HepG2 (cell line): Measurements from ENCODE around the gene PPP1R18. TPM values are rescaled to one million over a fixed set of nuclear protein-coding genes. Genes with fewer than 3 reads are reported as not detected.

ENCODE experiments used
- ATAC-seq: fragments of 200-7000 bp; cut with Tn5 transposase; 3 replicates; pipeline ENCODE4 v1.9.1; 2020; ENCODE audit warnings: mild to moderate bottlenecking, moderate library complexity
- BruUV-seq: library from RNA; stranded (reverse); fragments of 400-500 nt; replicated peaks from 2 replicates; lab custom pipeline; 2021; lab: Mats Ljungman, UMichigan
- CTCF ChIA-PET: fragments of 300-600 bp; formaldehyde crosslinking; extraction: SDS; loops from one replicate; lab custom pipeline; 2021; ENCODE audit warnings: low total read pairs, inconsistent platforms, low intra/inter-chr PET ratio; lab: Yijun Ruan, JAX
- POLR2A ChIA-PET: fragments of 350-600 bp; sonication (Branson Sonifier 250); formaldehyde crosslinking; loops from one replicate; lab custom pipeline; 2020; ENCODE audit warnings: antibody characterized with exemption, inconsistent platforms; lab: Yijun Ruan, JAX
- DNase-seq: peaks from one replicate; pipeline ENCODE4 v3.0.0-alpha.2; 2015; ENCODE audit warnings: low spot score
- FAIRE-seq: peaks from 3 replicates; lab custom pipeline; 2011; peaks lifted over from hg19 to GRCh38; lab: Jason Lieb, UNC
- H2AFZ ChIP-seq: one replicate; pipeline ENCODE4 v1.6.1; 2011; ENCODE audit warnings: low read length, inconsistent platforms
- H3K27ac ChIP-seq: fragments of 300-600 bp; 3 replicates; pipeline ENCODE4 v1.8.0; 2011; ENCODE audit warnings: mixed run types, mild to moderate bottlenecking, mixed read lengths, low read length, inconsistent platforms; ENCODE audit not compliant: insufficient read depth; ENCODE audit errors: extremely low read length
- H3K27me3 ChIP-seq, 2 experiments: fragments of 200-600 bp in 1 of 2; 2 replicates in 1 of 2; 3 replicates in 1 of 2; pipeline versions ENCODE4 v1.6.0 to v1.8.0; 2011; ENCODE audit warnings: low read length in 2 of 2, mild to moderate bottlenecking in 2 of 2, moderate library complexity in 2 of 2, inconsistent platforms in 1 of 2; ENCODE audit not compliant: insufficient read depth in 2 of 2, control insufficient read depth in 1 of 2
- H3K36me3 ChIP-seq, 2 experiments: fragments of 200-600 bp in 1 of 2; replicated peaks in 1 of 2; 2 replicates in 1 of 2; 3 replicates in 1 of 2; pipeline versions ENCODE4 v1.5.1 to v1.8.0; 2011; ENCODE audit warnings: low read length in 2 of 2, inconsistent platforms in 1 of 2; ENCODE audit not compliant: insufficient read depth in 2 of 2, control insufficient read depth in 1 of 2
- H3K4me1 ChIP-seq: 2 replicates; pipeline ENCODE4 v1.5.1; 2012; ENCODE audit warnings: low read length, inconsistent platforms; ENCODE audit not compliant: insufficient read depth
- H3K4me2 ChIP-seq: 2 replicates; pipeline ENCODE4 v1.6.0; 2011; ENCODE audit warnings: low read depth, low read length, inconsistent platforms
- H3K4me3 ChIP-seq, 3 experiments: fragments of 200-600 bp in 1 of 3; sonication (generic), shearing (Covaris generic) in 1 of 3; replicated peaks in 1 of 3; 2 replicates each; pipeline ENCODE4 v1.5.1; 2011 to 2016; ENCODE audit warnings: low read length in 3 of 3, inconsistent platforms in 2 of 3, low read depth in 2 of 3, mild to moderate bottlenecking in 2 of 3, control low read depth in 1 of 3, mixed read lengths in 1 of 3; ENCODE audit not compliant: insufficient read depth in 1 of 3
- H3K79me2 ChIP-seq: one replicate; pipeline ENCODE4 v1.6.1; 2011; ENCODE audit warnings: low read length, inconsistent platforms; ENCODE audit not compliant: insufficient read depth
- H3K9ac ChIP-seq: 2 replicates; pipeline ENCODE4 v1.6.0; 2011; ENCODE audit warnings: mild to moderate bottlenecking, low read depth, low read length, inconsistent platforms; ENCODE audit not compliant: insufficient read depth
- H3K9me3 ChIP-seq: 2 replicates; pipeline ENCODE4 v1.5.1; 2012; ENCODE audit warnings: mild to moderate bottlenecking, low read length
- H4K20me1 ChIP-seq: 2 replicates; pipeline ENCODE4 v1.6.0; 2011; ENCODE audit warnings: inconsistent platforms, mild to moderate bottlenecking, low read length, moderate library complexity; ENCODE audit not compliant: insufficient read depth
- AKNA ChIP-seq: sonication (generic); formaldehyde crosslinking; IDR thresholded peaks from 2 replicates; pipeline ENCODE4 v1.4.0; 2020; ENCODE audit warnings: missing genetic modification reagents, borderline replicate concordance
- ATF7 ChIP-seq, 2 experiments: fragments of 450-650 bp in 1 of 2; sonication (generic) in 1 of 2; formaldehyde crosslinking in 1 of 2; IDR thresholded peaks; 2 replicates each; pipeline versions ENCODE4 v1.4.0 to v1.6.1; 2016 to 2020; ENCODE audit warnings: antibody characterized with exemption in 1 of 2, mild to moderate bottlenecking in 1 of 2, missing genetic modification reagents in 1 of 2
- CREB3 ChIP-seq: sonication (generic); formaldehyde crosslinking; IDR thresholded peaks from 2 replicates; pipeline ENCODE4 v1.5.0; 2020; ENCODE audit warnings: missing genetic modification reagents
- HNRNPL ChIP-seq: fragments of 200-400 bp; formaldehyde crosslinking; IDR thresholded peaks from 2 replicates; pipeline ENCODE4 v1.6.1; 2017; ENCODE audit warnings: mild to moderate bottlenecking, low read depth, low read length
- MXI1 ChIP-seq: IDR thresholded peaks from 3 replicates; pipeline ENCODE4 v1.6.1; 2012; ENCODE audit warnings: low read depth, low read length, inconsistent platforms, borderline replicate concordance
- NBN ChIP-seq: fragments of 450-650 bp; conservative IDR thresholded peaks from 2 replicates; pipeline ENCODE4 v1.6.1; 2017
- NFYB ChIP-seq: sonication (generic); formaldehyde crosslinking; IDR thresholded peaks from 2 replicates; pipeline ENCODE4 v1.4.0; 2020; ENCODE audit warnings: missing genetic modification reagents
- NR2C2 ChIP-seq: sonication (generic); formaldehyde crosslinking; IDR thresholded peaks from 2 replicates; pipeline ENCODE4 v1.4.0; 2020; ENCODE audit warnings: missing genetic modification reagents, mild to moderate bottlenecking, moderate library complexity, borderline replicate concordance
- PLSCR1 ChIP-seq: sonication (generic); formaldehyde crosslinking; IDR thresholded peaks from 2 replicates; pipeline ENCODE4 v1.5.0; 2020; ENCODE audit warnings: missing genetic modification reagents, mild to moderate bottlenecking, borderline replicate concordance
- RAD51 ChIP-seq: fragments of 450-650 bp; IDR thresholded peaks from 2 replicates; pipeline ENCODE4 v1.6.1; 2016; ENCODE audit warnings: borderline replicate concordance
- SMC3 ChIP-seq: IDR thresholded peaks from 2 replicates; pipeline ENCODE4 v1.6.1; 2011; ENCODE audit warnings: low read length, improper control_type of control experiment
- SMYD3 ChIP-seq: sonication (generic); formaldehyde crosslinking; IDR thresholded peaks from 2 replicates; pipeline ENCODE4 v1.8.1; 2023; ENCODE audit warnings: mild to moderate bottlenecking, missing genetic modification reagents
- U2AF1 ChIP-seq: fragments of 200-400 bp; formaldehyde crosslinking; optimal IDR thresholded peaks from 2 replicates; pipeline ENCODE3; 2017; ENCODE audit warnings: mild to moderate bottlenecking, low read depth, low read length
- XBP1 ChIP-seq: sonication (generic); formaldehyde crosslinking; IDR thresholded peaks from 2 replicates; pipeline ENCODE4 v1.5.0; 2020; ENCODE audit warnings: missing genetic modification reagents
- ZFAT ChIP-seq: sonication (generic); formaldehyde crosslinking; conservative IDR thresholded peaks from 2 replicates; pipeline ENCODE4 v1.8.1; 2023; ENCODE audit warnings: missing genetic modification reagents, inconsistent platforms
- ZNF607 ChIP-seq: sonication (generic); formaldehyde crosslinking; IDR thresholded peaks from 2 replicates; pipeline ENCODE4 v1.5.1; 2020; ENCODE audit warnings: missing genetic modification reagents, mild to moderate bottlenecking, borderline replicate concordance
- WGBS: methylation state at CpG from one replicate; pipeline ENCODE4 v1.1.6; 2017; ENCODE audit warnings: low lambda C conversion rate; 5-methylcytosine and 5-hydroxymethylcytosine counted together
- in situ Hi-C: cut with HindIII; loops from 2 replicates; pipeline ENCODE4 v1.10.0; 2017; ENCODE audit warnings: low pct_unique_long_range_greater_than_20kb; ENCODE audit not compliant: extremely low pct_ligation_motif_present
- intact Hi-C: fragments of 100-400 bp; cut with micrococcal nuclease; formaldehyde crosslinking; loops from one replicate; pipeline ENCODE4 v1.10.0; 2022; ENCODE audit not compliant: unreplicated experiment
- polyA plus RNA-seq, 8 experiments: library from polyadenylated mRNA; depleted of rRNA in 3 of 8; stranded (reverse) in 7 of 8; unstranded in 1 of 8; fragments of >200 nt; fragmentation: Illumina TruSeq in 4 of 8; extraction: Trizol in 4 of 8; gene quantifications; 2 replicates each; pipeline versions ENCODE4 v1.2.1 to v1.2.3, GENCODE V29; 2011 to 2016; ENCODE audit warnings: low read depth in 4 of 8, missing spikeins in 1 of 8, mixed read lengths in 1 of 8; ENCODE audit not compliant: insufficient read depth in 1 of 8
- total RNA-seq, 5 experiments: library from RNA; depleted of rRNA; stranded (reverse); fragments of >200 nt; fragmentation: Illumina TruSeq; extraction: Trizol; gene quantifications; 2 replicates each; pipeline ENCODE4 v1.2.3, GENCODE V29; 2016; ENCODE audit warnings: low read depth in 1 of 5

Gene PPP1R18
- total and polyA plus RNA-seq, 2 of the 13 experiments (the other 11 are each of a cell fraction or from before 2014, with no cell fraction given): 4.9 to 9.2 TPM

GRCh38 chr6:30719791-30720737 is 33.6 kb upstream of the PPP1R18 start, which contains the start of gene TUBB:
Gene TUBB (plus strand): TSS chr6:30720352. CDS start chr6:30720507, 155 bp downstream.
- POLR2A ChIA-PET: interaction anchor here (0.6 to 5.0 kb wide), 20 partner anchors 11 to 262 kb away, joined by 3 to 92 read pairs (median 8); partner anchors contain the start of genes DHX16, FLOT1, IER3 and MRPS18B
- H4K20me1 ChIP-seq: peaks cover 36% of the 10 kb centered on the region
- no peaks in the 10 kb centered on the region for H3K9me3 ChIP-seq
- ATAC-seq (peak; percentile 85), DNase-seq (peak; percentile 99), FAIRE-seq (peak; percentile 89)
- peaks cover 63% of the 10 kb centered on the region for H3K4me1 ChIP-seq
- peak within 1 kb of the TSS; percentile 96 for H3K27ac ChIP-seq
- intact Hi-C loops (loop anchor here (1.0 to 5.0 kb wide), 4 partner anchors 29 to 238 kb away; partner anchors contain the start of genes MRPS18B and PPP1R10), in situ Hi-C loops (loop anchor here (5.0 to 10.0 kb wide), 2 partner anchors 43 to 235 kb away; partner anchors contain the start of gene HLA-E)
- peak within 1 kb of the TSS; percentile 96 for H3K4me2 ChIP-seq
- no TSS peak for BruUV-seq
- peak within 1 kb of the TSS; percentile 96 for H3K9ac ChIP-seq
- H3K4me3 ChIP-seq: peak within 1 kb of the TSS; percentile 89 to 94 (median 90)
- peak within 1 kb of the TSS; percentile 55 for H2AFZ ChIP-seq
- peaks cover 13 to 28% of the 10 kb centered on the region in 2 experiments for H3K36me3 ChIP-seq
- H3K27me3 ChIP-seq: no peaks in the 10 kb centered on the region; a peak in 1 of 5 replicates
- WGBS: under 1% methylated on average over 38 of the region's 38 CpGs
- H3K79me2 ChIP-seq: peaks cover 46% of the 10 kb centered on the region
- CTCF ChIA-PET: interaction anchor here (1.0 kb wide), 1 partner anchor 38 kb away, joined by 4 read pairs; no protein-coding TSS in a partner anchor
- TF ChIP-seq ZFAT (CRISPR knock-in tag) (no peak), HNRNPL (no peak), AKNA (no peak), PLSCR1 (0 out of 2 replicates have a peak, but pooled peaks have one; percentile 77), NFYB (CRISPR knock-in tag) (peak; percentile 93), U2AF1 (peak; percentile 39), ZNF607 (CRISPR knock-in tag) (no peak; the same call in 1 of the 2 replicates), MXI1 (peak; percentile 92; the same call in 1 of the 3 replicates), XBP1 (CRISPR knock-in tag) (0 out of 2 replicates have a peak, but pooled peaks have one; percentile 31), NBN (no peak), SMC3 (0 out of 2 replicates have a peak, but pooled peaks have one; percentile 2), NR2C2 (0 out of 2 replicates have a peak, but pooled peaks have one; percentile 16), CREB3 (CRISPR knock-in tag) (peak; percentile 86; the same call in 1 of the 2 replicates), SMYD3 (CRISPR knock-in tag) (no peak), RAD51 (no peak), ATF7 (IDR thresholded peaks at IDR 0.05) (no peak), ATF7 (CRISPR knock-in tag; IDR thresholded peaks at IDR 0.05) (no peak)
